Activated T-helper 9 cell treated with anti-CD3 and anti-CD28 coated beads, Interleukin-2, amount 50 U/mL, for 16 hours (primary cell): ENCODE data around the gene PARK7.
"Not testable (repeated sequence)": the region's sequence is repeated elsewhere in the genome, so short reads cannot be mapped to it uniquely, and the experiment has no call there.

Experiments
- DNase-seq: peaks from one replicate; pipeline ENCODE4 v3.0.0-alpha.2; 2020; ENCODE audit warnings: low read depth

PARK7 gene

GRCh38 chr1:7961216-7962013 lies at the start of gene PARK7:
Gene PARK7 (plus strand): TSS chr1:7961711. CDS start chr1:7962786, 1,075 bp downstream.
- peak; percentile 100 for DNase-seq

- no peak for DNase-seq
These were observed 49.4 kb upstream of the PARK7 start for GRCh38 chr1:7912145-7912544.

GRCh38 chr1:7912743-7913557 lies 48.6 kb upstream of the PARK7 start:
- DNase-seq = no peak

- DNase-seq = no peak
These were observed 45.5 kb upstream of the PARK7 start for GRCh38 chr1:7915826-7916500.

GRCh38 chr1:7916501-7916830 lies 45.0 kb upstream of the PARK7 start:
- no peak for DNase-seq

GRCh38 chr1:7917971-7918370 lies 43.5 kb upstream of the PARK7 start:
- DNase-seq = not testable (repeated sequence)

GRCh38 chr1:7919880-7920279 lies 41.6 kb upstream of the PARK7 start:
- DNase-seq = no peak

GRCh38 chr1:7921796-7922195 lies 39.7 kb upstream of the PARK7 start:
- DNase-seq = no peak

- DNase-seq = no peak
These were observed 39.2 kb upstream of the PARK7 start for GRCh38 chr1:7922301-7922700.

GRCh38 chr1:7927061-7927460 lies 34.5 kb upstream of the PARK7 start:
- not testable (repeated sequence) for DNase-seq

GRCh38 chr1:7928247-7928646 lies 33.3 kb upstream of the PARK7 start:
- no peak for DNase-seq

- no peak for DNase-seq
These were observed 31.9 kb upstream of the PARK7 start for GRCh38 chr1:7929637-7930036.

- DNase-seq = no peak
These were observed 30.7 kb upstream of the PARK7 start for GRCh38 chr1:7930645-7931445.

GRCh38 chr1:7931446-7931812 lies 30.1 kb upstream of the PARK7 start:
- DNase-seq = no peak

GRCh38 chr1:7932524-7933138 lies 28.9 kb upstream of the PARK7 start:
- no peak for DNase-seq

- no peak for DNase-seq
These were observed 23.4 kb upstream of the PARK7 start for GRCh38 chr1:7938070-7938469.

- DNase-seq = no peak
These were observed 21.5 kb upstream of the PARK7 start for GRCh38 chr1:7940034-7940433.

GRCh38 chr1:7940745-7941436 lies 20.6 kb upstream of the PARK7 start, which contains the start of gene TNFRSF9:
Gene TNFRSF9 (minus strand): TSS chr1:7940839. CDS start chr1:7939994, 845 bp downstream.
- peak; percentile 76 for DNase-seq

GRCh38 chr1:7941437-7941793 lies 20.1 kb upstream of the PARK7 start:
- DNase-seq = no peak

- no peak for DNase-seq
These were observed 19.1 kb upstream of the PARK7 start for GRCh38 chr1:7942214-7942921.
